Peyer's patch (tissue), 4 donors: ENCODE results near the gene C2orf72. TPM values are rescaled to one million over a fixed set of nuclear protein-coding genes. Genes with fewer than 3 reads are reported as not detected.

Experiments used
- DNase-seq, 3 donors: peaks; one replicate each; pipeline ENCODE4 v3.0.0-alpha.2; 2017 to 2019
- H3K27ac ChIP-seq, 4 donors: fragments of 200-600 bp; sonication (generic); one replicate each; pipeline ENCODE4 v1.5.1; 2016 to 2019
- H3K27me3 ChIP-seq, 2 donors: fragments of 200-600 bp; sonication (generic); one replicate each; pipeline ENCODE4 v1.5.1; 2019
- H3K36me3 ChIP-seq, 3 donors: fragments of 200-600 bp; sonication (generic); one replicate each; pipeline ENCODE4 v1.5.1; 2016 to 2019
- H3K4me1 ChIP-seq, 4 donors: fragments of 200-600 bp; sonication (generic); one replicate each; pipeline ENCODE4 v1.5.1; 2016 to 2019
- H3K4me3 ChIP-seq, 4 donors: fragments of 200-600 bp; sonication (generic); 1 replicate in 3 of 4; 2 replicates in 1 of 4; pipeline ENCODE4 v1.5.1; 2016 to 2019; ENCODE audit warnings: mild to moderate bottlenecking in 1 of 4
- H3K9me3 ChIP-seq, 4 donors: fragments of 200-600 bp; sonication (generic); one replicate each; pipeline ENCODE4 v1.5.1; 2016 to 2019; ENCODE audit warnings: mild to moderate bottlenecking in 1 of 4
- POLR2A ChIP-seq, 2 donors: fragments of 450-650 bp; IDR thresholded peaks; one replicate each; pipeline ENCODE4 v1.5.1; 2017; ENCODE audit warnings: antibody characterized with exemption in 2 of 2, mild to moderate bottlenecking in 2 of 2, moderate library complexity in 2 of 2
- total RNA-seq, 4 donors: library from RNA; depleted of rRNA; stranded (reverse); fragments of >200 nt; gene quantifications; one replicate each; pipeline ENCODE4 v1.1.0, GENCODE V29; 2016
- TF ChIP-seq, protein P1 (sequence below), 6 experiments: fragments of 450-650 bp in 4 of 6; fragments of 200-600 bp in 2 of 6; sonication (generic) in 1 of 6; IDR thresholded peaks; one replicate each; pipeline ENCODE4 v1.5.1; 2017 to 2019; ENCODE audit warnings: antibody characterized with exemption in 6 of 6, mild to moderate bottlenecking in 3 of 6, moderate library complexity in 1 of 6

The C2orf72 gene
- total RNA-seq, 4 donors from 2014 or later: 9.9 to 46.2 (median 31.8) TPM

DNA sequence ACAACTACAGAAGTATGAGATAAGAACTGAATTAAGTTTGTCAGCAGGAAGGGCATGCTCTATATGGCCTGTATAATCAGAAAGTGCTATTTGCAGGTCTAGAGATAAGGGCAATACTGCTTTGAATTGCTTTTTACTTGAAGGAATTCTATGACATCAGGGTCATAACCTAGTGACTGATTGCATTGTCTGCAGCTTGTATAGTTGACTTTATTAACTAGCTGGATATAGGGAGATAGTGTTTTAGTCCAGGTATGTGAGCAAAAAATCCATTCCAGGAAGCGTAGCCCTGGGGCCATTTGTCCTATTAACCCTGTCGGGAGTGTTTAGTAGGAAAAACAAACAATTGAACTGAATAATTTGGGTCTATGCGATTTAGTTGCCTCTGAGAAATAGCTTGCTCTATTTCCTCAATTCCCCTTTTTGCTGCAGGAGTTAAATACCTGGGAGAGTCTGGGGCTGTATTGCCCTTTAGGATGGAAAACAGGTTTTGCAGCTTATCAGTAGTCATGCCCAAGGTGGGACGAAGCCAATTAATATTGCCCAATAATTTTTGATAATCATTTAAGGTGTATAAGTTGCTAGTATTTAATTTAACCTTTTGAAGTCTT is 57.5 kb downstream of the C2orf72 start:
- Histone ChIP-seq H3K36me3 (peaks cover 0 to 34% (median 0%) of the 10 kb centered on the region in 3 donors), H3K4me1 (peaks cover 0 to 21% (median 2%) of the 10 kb centered on the region in 4 donors), H3K4me3 (no peak overlapping the region), H3K9me3 (peaks cover 0 to 9% (median 3%) of the 10 kb centered on the region in 4 donors), H3K27me3 (no peaks in the 10 kb centered on the region), H3K27ac (peak overlapping the region in 2 of 4 donors; percentile 28 to 65)
- DNase-seq: no peak
- no peak for TF ChIP-seq POLR2A (IDR thresholded peaks at IDR 0.05)
- TF ChIP-seq, protein P1, sequence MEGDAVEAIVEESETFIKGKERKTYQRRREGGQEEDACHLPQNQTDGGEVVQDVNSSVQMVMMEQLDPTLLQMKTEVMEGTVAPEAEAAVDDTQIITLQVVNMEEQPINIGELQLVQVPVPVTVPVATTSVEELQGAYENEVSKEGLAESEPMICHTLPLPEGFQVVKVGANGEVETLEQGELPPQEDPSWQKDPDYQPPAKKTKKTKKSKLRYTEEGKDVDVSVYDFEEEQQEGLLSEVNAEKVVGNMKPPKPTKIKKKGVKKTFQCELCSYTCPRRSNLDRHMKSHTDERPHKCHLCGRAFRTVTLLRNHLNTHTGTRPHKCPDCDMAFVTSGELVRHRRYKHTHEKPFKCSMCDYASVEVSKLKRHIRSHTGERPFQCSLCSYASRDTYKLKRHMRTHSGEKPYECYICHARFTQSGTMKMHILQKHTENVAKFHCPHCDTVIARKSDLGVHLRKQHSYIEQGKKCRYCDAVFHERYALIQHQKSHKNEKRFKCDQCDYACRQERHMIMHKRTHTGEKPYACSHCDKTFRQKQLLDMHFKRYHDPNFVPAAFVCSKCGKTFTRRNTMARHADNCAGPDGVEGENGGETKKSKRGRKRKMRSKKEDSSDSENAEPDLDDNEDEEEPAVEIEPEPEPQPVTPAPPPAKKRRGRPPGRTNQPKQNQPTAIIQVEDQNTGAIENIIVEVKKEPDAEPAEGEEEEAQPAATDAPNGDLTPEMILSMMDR (IDR thresholded peaks at IDR 0.05): no peak

Other genes with a start within 250 kb of the C2orf72 start
- 100 to 1,000 TPM in 3 of 4 donors, 10 to 100 TPM in 1; 69.3 to 710 (median 610) TPM for gene ITM2C, start 172.6 kb upstream of the C2orf72 start, total RNA-seq
- 1 to 10 TPM; 1.0 to 4.7 (median 3.2) TPM for gene GPR55, start 112.3 kb upstream of the C2orf72 start, total RNA-seq
- not detected for gene SPATA3, start 41.4 kb upstream of the C2orf72 start, total RNA-seq
- gene PSMD1, start 19.3 kb downstream of the C2orf72 start, total RNA-seq: 100 to 1,000 TPM in 3 of 4 donors, 10 to 100 TPM in 1; 89.1 to 116 (median 111) TPM
- 1 to 10 TPM in 1 of 4 donors, under 1 TPM in 1, not detected in 2; 0.40 to 2.2 TPM for gene HTR2B, start 87.5 kb downstream of the C2orf72 start, total RNA-seq
- gene ARMC9, start 161.1 kb downstream of the C2orf72 start, total RNA-seq: 10 to 100 TPM in 3 of 4 donors, 1 to 10 TPM in 1; 3.3 to 15.7 (median 10.5) TPM